Activated naive CD4-positive, alpha-beta T cell treated with Interleukin-2 at 50 U/mL for 16 hours (primary cell): ENCODE data around the gene C8G.

Source experiments
- DNase-seq: peaks from one replicate; pipeline ENCODE4 v3.0.0-alpha.2; 2020

C8G gene

GRCh38 chr9:136971746-136972145 lies 26.7 kb downstream of the C8G start:
- DNase-seq, result no peak

GRCh38 chr9:136972335-136972734 lies 27.3 kb downstream of the C8G start:
- no peak for DNase-seq

- DNase-seq, result no peak
These were observed 27.7 kb downstream of the C8G start for GRCh38 chr9:136972743-136973142.

- no peak for DNase-seq
These were observed 28.9 kb downstream of the C8G start for GRCh38 chr9:136973618-136974617.

- no peak for DNase-seq
These were observed 29.9 kb downstream of the C8G start for GRCh38 chr9:136974817-136975535.

- peak; percentile 46 for DNase-seq
These were observed 30.6 kb downstream of the C8G start for GRCh38 chr9:136975644-136976043.

- DNase-seq, result no peak
These were observed 32.2 kb downstream of the C8G start, which contains the start of gene PTGDS for GRCh38 chr9:136977223-136977622. Gene PTGDS (plus strand): TSS chr9:136977504. CDS start chr9:136977579, 75 bp downstream.

GRCh38 chr9:136977649-136978072 lies 32.6 kb downstream of the C8G start:
- no peak for DNase-seq

GRCh38 chr9:136978073-136978864 lies 33.2 kb downstream of the C8G start:
- peak; percentile 72 for DNase-seq

GRCh38 chr9:136978865-136979544 lies 34.0 kb downstream of the C8G start:
- no peak for DNase-seq

- DNase-seq, result no peak
These were observed 34.9 kb downstream of the C8G start for GRCh38 chr9:136979769-136980587.

GRCh38 chr9:136980669-136981478 lies 35.8 kb downstream of the C8G start:
- DNase-seq, result no peak

GRCh38 chr9:136981588-136982231 lies 36.7 kb downstream of the C8G start:
- DNase-seq, result no peak

GRCh38 chr9:136982232-136983051 lies 37.4 kb downstream of the C8G start, which contains the start of gene LCNL1:
Gene LCNL1 (plus strand): TSS chr9:136982993. CDS start chr9:136983587, 594 bp downstream.
- DNase-seq, result no peak

GRCh38 chr9:136983167-136983566 lies 38.1 kb downstream of the C8G start:
- no peak for DNase-seq

- DNase-seq, result no peak
These were observed 38.7 kb downstream of the C8G start for GRCh38 chr9:136983656-136984314.

- DNase-seq, result no peak
These were observed 39.5 kb downstream of the C8G start for GRCh38 chr9:136984464-136985026.

- DNase-seq, result no peak
These were observed 40.1 kb downstream of the C8G start for GRCh38 chr9:136985027-136985602.
